ENCODE results near the gene FOXD4L1.
"Not testable (repeated sequence)": the region's sequence is repeated elsewhere in the genome, so short reads cannot be mapped to it uniquely, and the experiment has no call there.

FOXD4L1 gene

GRCh38 chr2:113527350-113528045, 29.0 kb downstream of the FOXD4L1 start:
- H3K27me3 ChIP-seq (ENCODE audit: control insufficient read depth, insufficient read depth, low read length); H3K36me3 ChIP-seq (ENCODE audit: control insufficient read depth, insufficient read depth, low read length); H3K27ac ChIP-seq (ENCODE audit: low read length); H3K4me1 ChIP-seq (ENCODE audit: control insufficient read depth, insufficient read depth, low read length); DNase-seq (ENCODE audit: low read depth, low spot score); H3K9me3 ChIP-seq (ENCODE audit: control insufficient read depth, insufficient read depth, low read length); H3K4me3 ChIP-seq (ENCODE audit: low read length): not testable (repeated sequence)
- no CpG with 5 or more reads among the region's 12 CpGs for WGBS (ENCODE audit: insufficient coverage, insufficient read length)

- not testable (repeated sequence) for H3K4me3 ChIP-seq (ENCODE audit: low read length); DNase-seq (ENCODE audit: low read depth, low spot score); H3K36me3 ChIP-seq (ENCODE audit: control insufficient read depth, insufficient read depth, low read length); H3K27me3 ChIP-seq (ENCODE audit: control insufficient read depth, insufficient read depth, low read length); H3K4me1 ChIP-seq (ENCODE audit: control insufficient read depth, insufficient read depth, low read length); H3K9me3 ChIP-seq (ENCODE audit: control insufficient read depth, insufficient read depth, low read length); H3K27ac ChIP-seq (ENCODE audit: low read length)
- no CpG with 5 or more reads among the region's 5 CpGs for WGBS (ENCODE audit: insufficient coverage, insufficient read length)
These were observed 29.7 kb downstream of the FOXD4L1 start for GRCh38 chr2:113528126-113528525.

GRCh38 chr2:113528904-113529303, 30.4 kb downstream of the FOXD4L1 start:
- not testable (repeated sequence) for H3K36me3 ChIP-seq (ENCODE audit: control insufficient read depth, insufficient read depth, low read length); H3K27ac ChIP-seq (ENCODE audit: low read length); DNase-seq (ENCODE audit: low read depth, low spot score); H3K27me3 ChIP-seq (ENCODE audit: control insufficient read depth, insufficient read depth, low read length); H3K9me3 ChIP-seq (ENCODE audit: control insufficient read depth, insufficient read depth, low read length); H3K4me3 ChIP-seq (ENCODE audit: low read length); H3K4me1 ChIP-seq (ENCODE audit: control insufficient read depth, insufficient read depth, low read length)
- no CpG with 5 or more reads among the region's 3 CpGs for WGBS (ENCODE audit: insufficient coverage, insufficient read length)

- WGBS (ENCODE audit: insufficient coverage, insufficient read length), result no CpG with 5 or more reads among the region's 4 CpGs
- H3K27me3 ChIP-seq (ENCODE audit: control insufficient read depth, insufficient read depth, low read length); H3K9me3 ChIP-seq (ENCODE audit: control insufficient read depth, insufficient read depth, low read length); H3K4me1 ChIP-seq (ENCODE audit: control insufficient read depth, insufficient read depth, low read length); DNase-seq (ENCODE audit: low read depth, low spot score); H3K27ac ChIP-seq (ENCODE audit: low read length); H3K4me3 ChIP-seq (ENCODE audit: low read length); H3K36me3 ChIP-seq (ENCODE audit: control insufficient read depth, insufficient read depth, low read length): not testable (repeated sequence)
These were observed 34.5 kb downstream of the FOXD4L1 start for GRCh38 chr2:113532991-113533390.

- H3K4me1 ChIP-seq (ENCODE audit: control insufficient read depth, insufficient read depth, low read length); DNase-seq (ENCODE audit: low read depth, low spot score); H3K27me3 ChIP-seq (ENCODE audit: control insufficient read depth, insufficient read depth, low read length); H3K27ac ChIP-seq (ENCODE audit: low read length); H3K9me3 ChIP-seq (ENCODE audit: control insufficient read depth, insufficient read depth, low read length); H3K36me3 ChIP-seq (ENCODE audit: control insufficient read depth, insufficient read depth, low read length); H3K4me3 ChIP-seq (ENCODE audit: low read length): not testable (repeated sequence)
- no CpG with 5 or more reads among the region's 6 CpGs for WGBS (ENCODE audit: insufficient coverage, insufficient read length)
These were observed 38.1 kb downstream of the FOXD4L1 start for GRCh38 chr2:113536573-113536972.

GRCh38 chr2:113540834-113541203, 42.4 kb downstream of the FOXD4L1 start:
- WGBS (ENCODE audit: insufficient coverage, insufficient read length), result no CpG with 5 or more reads among the region's 5 CpGs
- H3K36me3 ChIP-seq (ENCODE audit: control insufficient read depth, insufficient read depth, low read length); H3K4me3 ChIP-seq (ENCODE audit: low read length); H3K9me3 ChIP-seq (ENCODE audit: control insufficient read depth, insufficient read depth, low read length); H3K4me1 ChIP-seq (ENCODE audit: control insufficient read depth, insufficient read depth, low read length); DNase-seq (ENCODE audit: low read depth, low spot score); H3K27ac ChIP-seq (ENCODE audit: low read length): not testable (repeated sequence)
- H3K27me3 ChIP-seq (ENCODE audit: control insufficient read depth, insufficient read depth, low read length), result peaks cover 15% of the 10 kb centered on the region; the same call in 1 of the 2 replicates

- H3K9me3 ChIP-seq (ENCODE audit: control insufficient read depth, insufficient read depth, low read length); H3K27ac ChIP-seq (ENCODE audit: low read length); H3K4me1 ChIP-seq (ENCODE audit: control insufficient read depth, insufficient read depth, low read length); H3K36me3 ChIP-seq (ENCODE audit: control insufficient read depth, insufficient read depth, low read length); DNase-seq (ENCODE audit: low read depth, low spot score): not testable (repeated sequence)
- H3K4me3 ChIP-seq (ENCODE audit: low read length), result peak overlapping the region; percentile 44; the same call in 1 of the 2 replicates
- H3K27me3 ChIP-seq (ENCODE audit: control insufficient read depth, insufficient read depth, low read length), result peaks cover 15% of the 10 kb centered on the region; the same call in 1 of the 2 replicates
- WGBS (ENCODE audit: insufficient coverage, insufficient read length), result no CpG with 5 or more reads among the region's 71 CpGs
These were observed 42.9 kb downstream of the FOXD4L1 start for GRCh38 chr2:113541204-113541975.

GRCh38 chr2:113541976-113542485, 43.6 kb downstream of the FOXD4L1 start:
- no CpG with 5 or more reads among the region's 64 CpGs for WGBS (ENCODE audit: insufficient coverage, insufficient read length)
- DNase-seq (ENCODE audit: low read depth, low spot score); H3K4me1 ChIP-seq (ENCODE audit: control insufficient read depth, insufficient read depth, low read length); H3K36me3 ChIP-seq (ENCODE audit: control insufficient read depth, insufficient read depth, low read length); H3K9me3 ChIP-seq (ENCODE audit: control insufficient read depth, insufficient read depth, low read length); H3K27ac ChIP-seq (ENCODE audit: low read length): not testable (repeated sequence)
- Histone ChIP-seq H3K27me3 (ENCODE audit: control insufficient read depth, insufficient read depth, low read length) (peaks cover 15% of the 10 kb centered on the region; the same call in 1 of the 2 replicates), H3K4me3 (ENCODE audit: low read length) (peak overlapping the region; percentile 44; the same call in 1 of the 2 replicates)

- not testable (repeated sequence) for H3K27ac ChIP-seq (ENCODE audit: low read length); H3K4me1 ChIP-seq (ENCODE audit: control insufficient read depth, insufficient read depth, low read length); H3K9me3 ChIP-seq (ENCODE audit: control insufficient read depth, insufficient read depth, low read length); DNase-seq (ENCODE audit: low read depth, low spot score); H3K36me3 ChIP-seq (ENCODE audit: control insufficient read depth, insufficient read depth, low read length); H3K4me3 ChIP-seq (ENCODE audit: low read length)
- WGBS (ENCODE audit: insufficient coverage, insufficient read length), result no CpG with 5 or more reads among the region's 9 CpGs
- peaks cover 15% of the 10 kb centered on the region; the same call in 1 of the 2 replicates for H3K27me3 ChIP-seq (ENCODE audit: control insufficient read depth, insufficient read depth, low read length)
These were observed 44.1 kb downstream of the FOXD4L1 start for GRCh38 chr2:113542529-113542928.
